ENCODE data around the gene LAMTOR5. TPM values are rescaled to one million over a fixed set of nuclear protein-coding genes. Genes with fewer than 3 reads are reported as not detected.

LAMTOR5 gene
- total and polyA plus RNA-seq, 2 of the 4 experiments (the other 2 are of a cell fraction), result 159 to 369 TPM

GRCh38 chr1:110430366-110430765 lies 22.9 kb upstream of the LAMTOR5 start:
- no peak for ATAC-seq (ENCODE audit: low read depth)
- Histone ChIP-seq H2BK5ac (ENCODE audit: low read depth, low read length, poor library complexity, severe bottlenecking) (no peak overlapping the region), H2AFZ (replicated peaks; ENCODE audit: low read length, poor library complexity) (no peak overlapping the region), H4K91ac (ENCODE audit: insufficient read depth, low read depth, low read length) (no peak overlapping the region), H3K9me1 (ENCODE audit: insufficient read depth, low read length) (no peaks in the 10 kb centered on the region), H3K27ac (ENCODE audit: insufficient read depth, low read length) (no peak overlapping the region), H3K4ac (ENCODE audit: low read depth, low read length) (no peak overlapping the region), H3K4me3 (ENCODE audit: insufficient read depth, low read depth, low read length) (no peak overlapping the region), H3K14ac (replicated peaks; ENCODE audit: low read depth, low read length) (no peak overlapping the region), H4K5ac (ENCODE audit: low read depth, low read length) (no peak overlapping the region), H3K9me3 (ENCODE audit: control insufficient read depth, insufficient read depth, low read length) (no peaks in the 10 kb centered on the region), H2BK120ac (ENCODE audit: low read depth, low read length) (no peak overlapping the region), H3K36me3 (ENCODE audit: control insufficient read depth, insufficient read depth, low read length) (no peaks in the 10 kb centered on the region), H4K8ac (ENCODE audit: low read depth in 2 of 2, low read length in 2 of 2) (no peak overlapping the region), H3K4me2 (ENCODE audit: low read depth, low read length) (no peak overlapping the region), H3K56ac (ENCODE audit: extremely low read depth, insufficient read depth, low read length) (no peak overlapping the region), H3K4me1 (ENCODE audit: control insufficient read depth, insufficient read depth, low read length) (peaks cover 2% of the 10 kb centered on the region; the same call in 1 of the 2 replicates), H2BK20ac (ENCODE audit: low read depth, low read length) (no peak overlapping the region), H4K20me1 (ENCODE audit: insufficient read depth, low read length) (no peaks in the 10 kb centered on the region), H3K9ac (ENCODE audit: low read depth, low read length) (no peak overlapping the region), H3K79me1 (ENCODE audit: low read depth in 1 of 2, low read length in 2 of 2) (no peaks in the 10 kb centered on the region), H2AK9ac (replicated peaks; ENCODE audit: low read depth, low read length, poor library complexity) (no peak overlapping the region), H3K27me3 (ENCODE audit: control insufficient read depth, insufficient read depth, low read length) (peaks cover 49% of the 10 kb centered on the region), H3K18ac (ENCODE audit: low read depth, low read length) (no peak overlapping the region), H2BK15ac (ENCODE audit: low read depth, low read length) (no peak overlapping the region), H2AK5ac (ENCODE audit: low read depth, low read length) (no peak overlapping the region), H3K23ac (ENCODE audit: low read depth, low read length) (no peak overlapping the region)
- no TSS peak for BruUV-seq (replicated peaks)
- intact Hi-C loops (cut with micrococcal nuclease) (no loop called here), in situ Hi-C loops (cut with MboI; ENCODE audit: low sequenced_read_pairs) (no loop called here), dilution Hi-C loops (cut with HindIII; ENCODE audit: low sequenced_read_pairs, unreplicated experiment) (no loop called here)
- 46% methylated on average over 4 of the region's 6 CpGs; no CpG with 5 or more reads in 1 of the 2 experiments for WGBS, 2 experiments (ENCODE audit: extremely low coverage in 2 of 2, insufficient read length in 1 of 2)
- CTCF ChIA-PET, result no interaction called here
- no peak for TF ChIP-seq SMC3 (IDR thresholded peaks at IDR 0.05; ENCODE audit: low read depth, low read length)
- no peak for TF ChIP-seq MXI1 (IDR thresholded peaks at IDR 0.05; ENCODE audit: borderline replicate concordance, low read depth, low read length)
- TF ChIP-seq FOS (IDR thresholded peaks at IDR 0.05; ENCODE audit: low read depth, low read length), result no peak
- no peak for TF ChIP-seq MAZ (IDR thresholded peaks at IDR 0.05; ENCODE audit: borderline replicate concordance, low read depth, low read length)
- TF ChIP-seq CTCF (conservative IDR thresholded peaks at IDR 0.05; ENCODE audit: low read depth, low read length), result no peak
- no peak for TF ChIP-seq USF2 (IDR thresholded peaks at IDR 0.05; ENCODE audit: low read depth, low read length)
- no peak for TF ChIP-seq ELK1 (IDR thresholded peaks at IDR 0.05; ENCODE audit: borderline replicate concordance, low read depth, low read length)
- no peak for TF ChIP-seq NFE2L2 (IDR thresholded peaks at IDR 0.05; ENCODE audit: low read depth, low read length)
- no peak for TF ChIP-seq BHLHE40 (IDR thresholded peaks at IDR 0.05; ENCODE audit: low read depth, low read length)
- no peak for TF ChIP-seq POLR2A (IDR thresholded peaks at IDR 0.05; ENCODE audit: low read depth, low read length)
- TF ChIP-seq MAFK (IDR thresholded peaks at IDR 0.05; ENCODE audit: low read depth, low read length), result no peak
- TF ChIP-seq RCOR1 (IDR thresholded peaks at IDR 0.05; ENCODE audit: insufficient replicate concordance, low read length), result no peak
- no peak for TF ChIP-seq CHD1 (IDR thresholded peaks at IDR 0.05; ENCODE audit: low read depth, low read length)
- DNase-seq, result no peak
- POLR2A ChIA-PET (ENCODE audit: unreplicated experiment), result no interaction called here
